ENCODE results near the gene CYTH3. TPM values are rescaled to one million over a fixed set of nuclear protein-coding genes. Genes with fewer than 3 reads are reported as not detected.

CYTH3 gene
- total RNA-seq, 1 experiment from 2014 or later: 29.1 TPM

DNA sequence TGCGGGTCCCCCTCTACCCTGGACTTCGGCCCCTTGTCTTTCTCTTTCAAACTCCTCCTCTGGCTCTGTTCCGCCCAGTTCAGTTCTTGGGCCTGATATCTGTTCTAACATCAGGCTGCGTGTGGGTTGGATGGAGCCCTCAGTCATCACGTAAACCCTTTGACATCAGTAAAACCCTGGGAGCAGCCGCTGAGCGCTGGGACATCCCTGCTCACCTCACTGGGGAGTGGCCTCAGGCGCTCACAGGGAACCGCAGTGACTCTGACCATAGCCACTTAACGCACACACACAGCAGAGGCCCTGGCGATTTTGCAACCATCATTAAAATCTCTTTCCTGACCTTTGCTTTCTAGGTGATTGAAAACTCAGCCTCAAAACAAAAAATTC is 113.3 kb downstream of the CYTH3 start:
- no peaks in the 10 kb centered on the region for H3K9me3 ChIP-seq
- H3K4me3 Mint-ChIP-seq (ENCODE audit: unreplicated experiment): no peak overlapping the region
- POLR2A ChIA-PET: no interaction called here
- H3K36me3 Mint-ChIP-seq (ENCODE audit: insufficient read depth, unreplicated experiment): peaks cover 90% of the 10 kb centered on the region
- DNase-seq: no peak
- intact Hi-C loops (cut with micrococcal nuclease; ENCODE audit: unreplicated experiment): no loop called here
- H3K36me3 ChIP-seq (ENCODE audit: control insufficient read depth, insufficient read depth, low read length): peaks cover 1% of the 10 kb centered on the region
- no peaks in the 10 kb centered on the region for H3K27me3 Mint-ChIP-seq (ENCODE audit: insufficient read depth, unreplicated experiment)
- H3K9me3 Mint-ChIP-seq (ENCODE audit: unreplicated experiment): no peaks in the 10 kb centered on the region
- no peaks in the 10 kb centered on the region for H3K4me1 ChIP-seq
- no peak overlapping the region for H3K27ac Mint-ChIP-seq (ENCODE audit: unreplicated experiment)
- BruUV-seq (replicated peaks): no TSS peak
- H3K27me3 ChIP-seq (replicated peaks; ENCODE audit: control insufficient read depth, insufficient read depth, low read length): no peaks in the 10 kb centered on the region
- no peaks in the 10 kb centered on the region for H3K4me1 Mint-ChIP-seq (ENCODE audit: low read depth, unreplicated experiment)
- no peak overlapping the region for H3K4me3 ChIP-seq (ENCODE audit: low read depth, low read length)
- no peak for TF ChIP-seq CTCF (IDR thresholded peaks at IDR 0.05; ENCODE audit: insufficient read depth in 1 of 2, low read depth in 1 of 2, low read length in 1 of 2, severe bottlenecking in 1 of 2, unreplicated experiment in 1 of 2)
- CTCF ChIA-PET: interaction anchor here (1.1 kb wide), 1 partner anchor 166 kb away, joined by 3 read pairs; no protein-coding TSS in a partner anchor

GRCh38 chr7:6158424-6159096 is 113.9 kb downstream of the CYTH3 start:
- Mint-ChIP-seq H3K36me3 (ENCODE audit: insufficient read depth, unreplicated experiment) (peaks cover 86% of the 10 kb centered on the region), H3K4me3 (ENCODE audit: unreplicated experiment) (no peak overlapping the region), H3K27me3 (ENCODE audit: insufficient read depth, unreplicated experiment) (no peaks in the 10 kb centered on the region), H3K27ac (ENCODE audit: unreplicated experiment) (no peak overlapping the region), H3K4me1 (ENCODE audit: low read depth, unreplicated experiment) (no peaks in the 10 kb centered on the region), H3K9me3 (ENCODE audit: unreplicated experiment) (no peaks in the 10 kb centered on the region)
- ChIA-PET CTCF (interaction anchor here (1.1 kb wide), 1 partner anchor 167 kb away, joined by 3 read pairs; no protein-coding TSS in a partner anchor), POLR2A (no interaction called here)
- Histone ChIP-seq H3K4me1 (no peaks in the 10 kb centered on the region), H3K9me3 (no peaks in the 10 kb centered on the region), H3K27me3 (replicated peaks; ENCODE audit: control insufficient read depth, insufficient read depth, low read length) (no peaks in the 10 kb centered on the region), H3K36me3 (ENCODE audit: control insufficient read depth, insufficient read depth, low read length) (peaks cover 1% of the 10 kb centered on the region), H3K4me3 (ENCODE audit: low read depth, low read length) (no peak overlapping the region)
- no TSS peak for BruUV-seq (replicated peaks)
- no peak for DNase-seq
- no peak for TF ChIP-seq CTCF (IDR thresholded peaks at IDR 0.05; ENCODE audit: insufficient read depth in 1 of 2, low read depth in 1 of 2, low read length in 1 of 2, severe bottlenecking in 1 of 2, unreplicated experiment in 1 of 2)
- intact Hi-C loops (cut with micrococcal nuclease; ENCODE audit: unreplicated experiment): no loop called here

- ChIA-PET POLR2A (no interaction called here), CTCF (no interaction called here)
- DNase-seq: no peak
- peaks cover 1% of the 10 kb centered on the region for H3K36me3 ChIP-seq (ENCODE audit: control insufficient read depth, insufficient read depth, low read length)
- Mint-ChIP-seq H3K36me3 (ENCODE audit: insufficient read depth, unreplicated experiment) (peaks cover 83% of the 10 kb centered on the region), H3K4me1 (ENCODE audit: low read depth, unreplicated experiment) (no peaks in the 10 kb centered on the region), H3K4me3 (ENCODE audit: unreplicated experiment) (no peak overlapping the region), H3K9me3 (ENCODE audit: unreplicated experiment) (no peaks in the 10 kb centered on the region), H3K27me3 (ENCODE audit: insufficient read depth, unreplicated experiment) (no peaks in the 10 kb centered on the region), H3K27ac (ENCODE audit: unreplicated experiment) (no peak overlapping the region)
- no peak for TF ChIP-seq CTCF (IDR thresholded peaks at IDR 0.05; ENCODE audit: insufficient read depth in 1 of 2, low read depth in 1 of 2, low read length in 1 of 2, severe bottlenecking in 1 of 2, unreplicated experiment in 1 of 2)
- BruUV-seq (replicated peaks): no TSS peak
- no peaks in the 10 kb centered on the region for H3K4me1 ChIP-seq
- intact Hi-C loops (cut with micrococcal nuclease; ENCODE audit: unreplicated experiment): no loop called here
- no peak overlapping the region for H3K4me3 ChIP-seq (ENCODE audit: low read depth, low read length)
- H3K9me3 ChIP-seq: no peaks in the 10 kb centered on the region
- H3K27me3 ChIP-seq (replicated peaks; ENCODE audit: control insufficient read depth, insufficient read depth, low read length): no peaks in the 10 kb centered on the region
Observed at GRCh38 chr7:6157685-6158423, 114.6 kb downstream of the CYTH3 start.
